HG03060 (cell line): Measurements from ENCODE around the gene NINL.

Experiments
- ATAC-seq: cut with Tn5 transposase; IDR thresholded peaks from one replicate; pipeline ENCODE4 v1.9.1; 2021; ENCODE audit warnings: low read depth, moderate number of reproducible peaks; ENCODE audit not compliant: unreplicated experiment

The NINL gene

GRCh38 chr20:25444556-25444955, 140.8 kb downstream of the NINL start:
- ATAC-seq, result no peak

GRCh38 chr20:25439328-25439727, 146.0 kb downstream of the NINL start:
- no peak for ATAC-seq

- ATAC-seq, result no peak
Observed at GRCh38 chr20:25437153-25437581, 148.2 kb downstream of the NINL start.

- no peak for ATAC-seq
Observed at GRCh38 chr20:25424536-25424935, 160.8 kb downstream of the NINL start.

- no peak for ATAC-seq
Observed at GRCh38 chr20:25422032-25422431, 163.3 kb downstream of the NINL start.

GRCh38 chr20:25421102-25421501, 164.2 kb downstream of the NINL start:
- ATAC-seq, result no peak

- no peak for ATAC-seq
Observed at GRCh38 chr20:25418776-25419175, 166.6 kb downstream of the NINL start.

GRCh38 chr20:25408890-25409289, 176.4 kb downstream of the NINL start:
- no peak for ATAC-seq

GRCh38 chr20:25408170-25408547, 177.2 kb downstream of the NINL start:
- no peak for ATAC-seq

- peak; percentile 71 for ATAC-seq
Observed at GRCh38 chr20:25407311-25408169, 177.8 kb downstream of the NINL start, which contains the start of gene GINS1. Gene GINS1, plus strand, starts transcription at chr20:25407673. Its CDS starts 148 bp downstream, at chr20:25407821.
